GM12878 (cell line): ENCODE data around the gene SLMAP. TPM values are rescaled to one million over a fixed set of nuclear protein-coding genes. Genes with fewer than 3 reads are reported as not detected.

ENCODE experiments used
- ATAC-seq: fragments of 200-7000 bp; cut with Tn5 transposase; 3 replicates; pipeline ENCODE4 v1.9.1; 2020; ENCODE audit warnings: mild to moderate bottlenecking, moderate library complexity
- BruUV-seq: library from RNA; stranded (reverse); fragments of 400-500 nt; replicated peaks from 2 replicates; lab custom pipeline; 2021; lab: Mats Ljungman, UMichigan
- CTCF ChIA-PET: fragments of 300-600 bp; sonication (Branson Sonifier 250); formaldehyde crosslinking; extraction: SDS; loops from one replicate; lab custom pipeline; 2021; ENCODE audit warnings: inconsistent platforms; lab: Yijun Ruan, JAX
- POLR2A ChIA-PET: fragments of 350-600 bp; formaldehyde crosslinking; extraction: SDS; loops from one replicate; lab custom pipeline; 2021; ENCODE audit warnings: inconsistent platforms; lab: Charles Lee
- RAD21 ChIA-PET: fragments of 300-600 bp; sonication (Branson Sonifier 250); formaldehyde crosslinking; loops from one replicate; lab custom pipeline; 2023; ENCODE audit warnings: antibody characterized with exemption; ENCODE audit not compliant: unreplicated experiment; lab: Charles Lee
- SMC1A ChIA-PET: fragments of 300-600 bp; sonication (Branson Sonifier 250); formaldehyde crosslinking; loops from one replicate; lab custom pipeline; 2023; ENCODE audit not compliant: unreplicated experiment, uncharacterized antibody; lab: Charles Lee
- DNase-seq: peaks from one replicate; pipeline ENCODE4 v3.0.0-alpha.2; 2011; ENCODE audit warnings: low read depth, low spot score
- FAIRE-seq: peaks from 3 replicates; lab custom pipeline; 2011; peaks lifted over from hg19 to GRCh38; lab: Jason Lieb, UNC
- H2AFZ ChIP-seq: 2 replicates; pipeline ENCODE4 v1.6.0; 2011; ENCODE audit warnings: low read depth, low read length, control low read depth; ENCODE audit not compliant: control insufficient read depth
- H3K27ac ChIP-seq: 2 replicates; pipeline ENCODE4 v1.5.1; 2011; ENCODE audit warnings: control low read depth; ENCODE audit not compliant: control insufficient read depth, insufficient read depth
- H3K27me3 ChIP-seq, 2 experiments: replicated peaks in 1 of 2; 2 replicates each; pipeline versions ENCODE4 v1.6.0 to v1.6.1; 2011; ENCODE audit warnings: low read length in 1 of 2; ENCODE audit not compliant: control insufficient read depth in 2 of 2, insufficient read depth in 2 of 2
- H3K36me3 ChIP-seq, 2 experiments: 2 replicates each; pipeline ENCODE4 v1.5.1; 2011; ENCODE audit warnings: low read length in 1 of 2; ENCODE audit not compliant: control insufficient read depth in 2 of 2, insufficient read depth in 2 of 2
- H3K4me1 ChIP-seq: 2 replicates; pipeline ENCODE4 v1.6.1; 2011; ENCODE audit warnings: mild to moderate bottlenecking, low read length, moderate library complexity, mixed read lengths; ENCODE audit not compliant: control insufficient read depth, insufficient read depth
- H3K4me2 ChIP-seq: 2 replicates; pipeline ENCODE4 v1.6.0; 2011; ENCODE audit warnings: control low read depth; ENCODE audit not compliant: control insufficient read depth, insufficient read depth
- H3K4me3 ChIP-seq: fragments of 200-600 bp; sonication (generic); 2 replicates; pipeline ENCODE4 v1.5.1; 2016
- H3K79me2 ChIP-seq: 2 replicates; pipeline ENCODE4 v1.6.0; 2011; ENCODE audit warnings: low read length; ENCODE audit not compliant: control insufficient read depth, insufficient read depth
- H3K9ac ChIP-seq: 2 replicates; pipeline ENCODE4 v1.8.0; 2011; ENCODE audit warnings: low read length, control low read depth, mixed read lengths; ENCODE audit not compliant: control insufficient read depth, insufficient read depth
- H3K9me3 ChIP-seq: replicated peaks from 3 replicates; pipeline ENCODE4 v1.5.1; 2011; ENCODE audit warnings: mild to moderate bottlenecking, low read length; ENCODE audit not compliant: control insufficient read depth, insufficient read depth
- H4K20me1 ChIP-seq: 2 replicates; pipeline ENCODE4 v1.6.0; 2011; ENCODE audit not compliant: control insufficient read depth, insufficient read depth
- ATF2 ChIP-seq: IDR thresholded peaks from 2 replicates; pipeline ENCODE4 v1.6.1; 2012; ENCODE audit warnings: low read length, inconsistent platforms
- CEBPB ChIP-seq, 2 experiments: fragments of 150-350 bp in 1 of 2; IDR thresholded peaks; 2 replicates each; pipeline ENCODE4 v1.6.1; 2012 to 2014; ENCODE audit warnings: low read depth in 2 of 2, low read length in 2 of 2, borderline replicate concordance in 1 of 2, inconsistent platforms in 1 of 2
- GATAD2B ChIP-seq: fragments of 450-650 bp; conservative IDR thresholded peaks from 2 replicates; pipeline ENCODE4 v1.6.1; 2017; ENCODE audit warnings: low read depth, mild to moderate bottlenecking, moderate library complexity
- IRF5 ChIP-seq: fragments of 450-650 bp; IDR thresholded peaks from 2 replicates; pipeline ENCODE4 v1.6.1; 2017; ENCODE audit warnings: borderline replicate concordance
- PKNOX1 ChIP-seq: fragments of 450-650 bp; IDR thresholded peaks from 2 replicates; pipeline ENCODE4 v1.6.1; 2016; ENCODE audit warnings: mild to moderate bottlenecking
- RBBP5 ChIP-seq: fragments of 200-600 bp; sonication (generic); conservative IDR thresholded peaks from 2 replicates; pipeline ENCODE4 v1.6.1; 2016
- STAT3 ChIP-seq: IDR thresholded peaks from 2 replicates; pipeline ENCODE4 v1.6.1; 2011; ENCODE audit warnings: low read depth, low read length, improper control_type of control experiment
- WRNIP1 ChIP-seq: IDR thresholded peaks from 2 replicates; pipeline ENCODE4 v1.6.1; 2011; ENCODE audit warnings: low read depth, low read length, improper control_type of control experiment, borderline replicate concordance
- ZZZ3 ChIP-seq: IDR thresholded peaks from 2 replicates; pipeline ENCODE4 v1.6.1; 2011; ENCODE audit warnings: low read depth; ENCODE audit not compliant: control insufficient read depth, insufficient read length
- WGBS: methylation state at CpG from one replicate; pipeline ENCODE4 v1.1.6; 2016; ENCODE audit warnings: low lambda C conversion rate; ENCODE audit not compliant: insufficient replicate concordance, insufficient coverage; ENCODE audit errors: missing lambda C conversion rate; 5-methylcytosine and 5-hydroxymethylcytosine counted together
- in situ Hi-C: fragments of 300-500 bp; cut with MboI; formaldehyde crosslinking; loops from 9 replicates; pipeline ENCODE4 v1.14.3; 2018; ENCODE audit warnings: mixed read lengths
- intact Hi-C: fragments of 100-400 bp; cut with micrococcal nuclease; formaldehyde crosslinking; loops from one replicate; pipeline ENCODE4 v1.14.2; 2022; ENCODE audit not compliant: unreplicated experiment
- polyA plus RNA-seq, 11 experiments: library from polyadenylated mRNA; depleted of rRNA in 4 of 11; unstranded in 6 of 11; stranded (reverse) in 5 of 11; fragments of >200 nt; fragmentation: Nextera tagmentation in 4 of 11; fragmentation: Illumina TruSeq in 1 of 11; extraction: Ambion mirVana in 4 of 11; extraction: Trizol in 1 of 11; gene quantifications; 1 replicate in 1 of 11; 2 replicates in 10 of 11; pipeline versions ENCODE4 v1.2.1 to v1.2.3, GENCODE V29; 2011 to 2016; ENCODE audit warnings: inconsistent platforms in 2 of 11, missing spikeins in 2 of 11, low read depth in 1 of 11
- total RNA-seq, 4 experiments: library from RNA; depleted of rRNA in 3 of 4; stranded (reverse); fragments of >200 nt in 3 of 4; fragmentation: Illumina TruSeq in 1 of 4; extraction: Trizol in 1 of 4; gene quantifications; 2 replicates each; pipeline versions ENCODE4 v1.2.1 to v1.2.3, GENCODE V29; 2013 to 2021
- TF ChIP-seq, protein P1 (sequence below), 3 experiments: IDR thresholded peaks in 2 of 3; conservative IDR thresholded peaks in 1 of 3; 2 replicates each; pipeline ENCODE4 v1.5.1; 2011; ENCODE audit warnings: low read depth in 3 of 3, low read length in 3 of 3, mild to moderate bottlenecking in 3 of 3, control low read depth in 2 of 3, moderate library complexity in 2 of 3, inconsistent platforms in 1 of 3, mixed read lengths in 1 of 3; ENCODE audit not compliant: control insufficient read depth in 2 of 3, insufficient read depth in 1 of 3; ENCODE audit errors: extremely low read depth in 1 of 3
- TF ChIP-seq, protein P2 (sequence below): IDR thresholded peaks from 2 replicates; pipeline ENCODE4 v1.6.1; 2011; ENCODE audit warnings: low read depth, mild to moderate bottlenecking, low read length, moderate library complexity, borderline replicate concordance; ENCODE audit errors: extremely low read depth
- TF ChIP-seq, protein P3 (sequence below): fragments of 450-650 bp; IDR thresholded peaks from 2 replicates; pipeline ENCODE4 v1.6.1; 2017; ENCODE audit warnings: mild to moderate bottlenecking, low read depth, inconsistent platforms; ENCODE audit not compliant: poor library complexity, severe bottlenecking

Gene SLMAP
- total and polyA plus RNA-seq, 10 of the 15 experiments (the other 5 are each of a cell fraction or from before 2014, with no cell fraction given), result 8.3 to 43.8 (median 26.4) TPM

DNA sequence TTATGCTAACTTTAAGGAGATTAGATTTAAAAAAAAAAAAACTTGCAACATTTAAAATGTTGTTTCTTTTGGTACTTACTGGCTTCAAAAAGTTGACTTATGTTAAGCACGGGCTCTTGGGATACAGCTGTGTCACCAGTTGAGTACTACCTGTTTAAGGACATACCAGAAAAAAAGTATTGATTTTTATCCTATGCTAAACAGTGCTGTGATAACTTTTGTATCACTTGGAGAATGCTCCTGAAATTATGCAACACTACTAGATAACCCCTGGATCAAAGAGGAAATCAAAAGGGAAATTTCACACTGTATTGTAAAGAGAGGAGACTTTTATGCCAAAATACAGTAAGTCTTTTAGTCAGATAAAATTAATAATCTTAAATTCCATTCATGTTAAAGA, 77.7 kb downstream of the SLMAP start (continued):
- TF ChIP-seq IRF5, result no peak
- TF ChIP-seq ATF2, result no peak
- TF ChIP-seq WRNIP1, result no peak
- TF ChIP-seq STAT3, result no peak
- TF ChIP-seq, all 136 proteins: peak for 0

- BruUV-seq, result no TSS peak
- FAIRE-seq (no peak), DNase-seq (no peak), ATAC-seq (no peak)
- ChIA-PET POLR2A (no interaction called here), SMC1A (interaction anchor here (1.2 to 2.4 kb wide), 2 partner anchors 11 to 43 kb away, joined by 3 to 7 read pairs; no protein-coding TSS in a partner anchor), RAD21 (interaction anchor here (0.6 kb wide), 1 partner anchor 98 kb away, joined by 3 read pairs; no protein-coding TSS in a partner anchor), CTCF (interaction anchor here (0.8 to 1.2 kb wide), 4 partner anchors 10 to 690 kb away, joined by 3 to 4 read pairs (median 3); no protein-coding TSS in a partner anchor)
- Histone ChIP-seq H3K36me3 (no peaks in the 10 kb centered on the region; a peak in 2 of 4 replicates), H3K4me3 (no peak overlapping the region), H4K20me1 (no peaks in the 10 kb centered on the region), H3K9ac (no peak overlapping the region), H3K9me3 (no peaks in the 10 kb centered on the region), H3K4me1 (peaks cover 6% of the 10 kb centered on the region; the same call in 1 of the 2 replicates), H3K79me2 (no peaks in the 10 kb centered on the region; the same call in 1 of the 2 replicates), H3K27me3 (no peaks in the 10 kb centered on the region), H3K27ac (no peak overlapping the region), H2AFZ (no peak overlapping the region), H3K4me2 (no peak overlapping the region)
- TF ChIP-seq RBBP5, result no peak
- TF ChIP-seq CEBPB (IDR thresholded peaks at IDR 0.05; ENCODE audit: borderline replicate concordance in 1 of 2, low read depth in 2 of 2, low read length in 2 of 2), result no peak
- TF ChIP-seq GATAD2B, result no peak
- TF ChIP-seq, protein P1, sequence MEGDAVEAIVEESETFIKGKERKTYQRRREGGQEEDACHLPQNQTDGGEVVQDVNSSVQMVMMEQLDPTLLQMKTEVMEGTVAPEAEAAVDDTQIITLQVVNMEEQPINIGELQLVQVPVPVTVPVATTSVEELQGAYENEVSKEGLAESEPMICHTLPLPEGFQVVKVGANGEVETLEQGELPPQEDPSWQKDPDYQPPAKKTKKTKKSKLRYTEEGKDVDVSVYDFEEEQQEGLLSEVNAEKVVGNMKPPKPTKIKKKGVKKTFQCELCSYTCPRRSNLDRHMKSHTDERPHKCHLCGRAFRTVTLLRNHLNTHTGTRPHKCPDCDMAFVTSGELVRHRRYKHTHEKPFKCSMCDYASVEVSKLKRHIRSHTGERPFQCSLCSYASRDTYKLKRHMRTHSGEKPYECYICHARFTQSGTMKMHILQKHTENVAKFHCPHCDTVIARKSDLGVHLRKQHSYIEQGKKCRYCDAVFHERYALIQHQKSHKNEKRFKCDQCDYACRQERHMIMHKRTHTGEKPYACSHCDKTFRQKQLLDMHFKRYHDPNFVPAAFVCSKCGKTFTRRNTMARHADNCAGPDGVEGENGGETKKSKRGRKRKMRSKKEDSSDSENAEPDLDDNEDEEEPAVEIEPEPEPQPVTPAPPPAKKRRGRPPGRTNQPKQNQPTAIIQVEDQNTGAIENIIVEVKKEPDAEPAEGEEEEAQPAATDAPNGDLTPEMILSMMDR (IDR thresholded peaks at IDR 0.05 in 2 of 3, conservative IDR thresholded peaks at IDR 0.05 in 1 of 3; ENCODE audit: control insufficient read depth in 2 of 3, extremely low read depth in 1 of 3, insufficient read depth in 1 of 3, low read depth in 3 of 3, low read length in 3 of 3), result no peak
- TF ChIP-seq STAT3, result no peak
- TF ChIP-seq ZZZ3, result no peak
- no peak for TF ChIP-seq PKNOX1
- TF ChIP-seq, protein P2, sequence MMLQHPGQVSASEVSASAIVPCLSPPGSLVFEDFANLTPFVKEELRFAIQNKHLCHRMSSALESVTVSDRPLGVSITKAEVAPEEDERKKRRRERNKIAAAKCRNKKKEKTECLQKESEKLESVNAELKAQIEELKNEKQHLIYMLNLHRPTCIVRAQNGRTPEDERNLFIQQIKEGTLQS, result no peak
- TF ChIP-seq, protein P3, sequence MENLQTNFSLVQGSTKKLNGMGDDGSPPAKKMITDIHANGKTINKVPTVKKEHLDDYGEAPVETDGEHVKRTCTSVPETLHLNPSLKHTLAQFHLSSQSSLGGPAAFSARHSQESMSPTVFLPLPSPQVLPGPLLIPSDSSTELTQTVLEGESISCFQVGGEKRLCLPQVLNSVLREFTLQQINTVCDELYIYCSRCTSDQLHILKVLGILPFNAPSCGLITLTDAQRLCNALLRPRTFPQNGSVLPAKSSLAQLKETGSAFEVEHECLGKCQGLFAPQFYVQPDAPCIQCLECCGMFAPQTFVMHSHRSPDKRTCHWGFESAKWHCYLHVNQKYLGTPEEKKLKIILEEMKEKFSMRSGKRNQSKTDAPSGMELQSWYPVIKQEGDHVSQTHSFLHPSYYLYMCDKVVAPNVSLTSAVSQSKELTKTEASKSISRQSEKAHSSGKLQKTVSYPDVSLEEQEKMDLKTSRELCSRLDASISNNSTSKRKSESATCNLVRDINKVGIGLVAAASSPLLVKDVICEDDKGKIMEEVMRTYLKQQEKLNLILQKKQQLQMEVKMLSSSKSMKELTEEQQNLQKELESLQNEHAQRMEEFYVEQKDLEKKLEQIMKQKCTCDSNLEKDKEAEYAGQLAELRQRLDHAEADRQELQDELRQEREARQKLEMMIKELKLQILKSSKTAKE, result no peak
- 97% methylated on average over 3 of the region's 3 CpGs for WGBS
- intact Hi-C loops (no loop called here), in situ Hi-C loops (no loop called here)
Measured at GRCh38 chr3:57837686-57838085, 81.6 kb downstream of the SLMAP start.
